Naive thymus-derived CD4-positive, alpha-beta T cell (primary cell): ENCODE data around the gene ACTR1B. TPM values are rescaled to one million over a fixed set of nuclear protein-coding genes. Genes with fewer than 3 reads are reported as not detected.
A peak's percentile ranks its signal among the peaks of the same experiment; 100 is the strongest.
"Not testable (repeated sequence)": the region's sequence is repeated elsewhere in the genome, so short reads cannot be mapped to it uniquely, and the experiment has no call there.

Experiments
- ATAC-seq: fragments of 150-1000 bp; cut with Tn5 transposase; 2 replicates; pipeline ENCODE4 v1.10.0; 2021; ENCODE audit warnings: mild to moderate bottlenecking, moderate library complexity
- CTCF ChIA-PET: fragments of 350-600 bp; sonication (Branson Sonifier 250); formaldehyde crosslinking; loops from one replicate; lab custom pipeline; 2021; ENCODE audit warnings: antibody characterized with exemption; lab: Charles Lee
- POLR2A ChIA-PET: fragments of 350-600 bp; sonication (Branson Sonifier 250); formaldehyde crosslinking; loops from one replicate; lab custom pipeline; 2021; ENCODE audit warnings: antibody characterized with exemption, inconsistent platforms; lab: Charles Lee
- DNase-seq, 9 donors: peaks; one replicate each; pipeline versions ENCODE4 v3.0.0 to v3.0.0-alpha.2; 2020 to 2022; ENCODE audit warnings: mixed read lengths in 1 of 9
- H3K27ac ChIP-seq: one replicate; pipeline ENCODE4 v1.7.0; 2013; ENCODE audit warnings: mild to moderate bottlenecking, low read depth, low read length, moderate library complexity
- H3K27me3 ChIP-seq, 2 donors: one replicate each; pipeline ENCODE4 v1.7.0; 2013; ENCODE audit warnings: low read length in 2 of 2, mild to moderate bottlenecking in 2 of 2, moderate library complexity in 2 of 2; ENCODE audit not compliant: control insufficient read depth in 2 of 2, insufficient read depth in 2 of 2
- H3K36me3 ChIP-seq, 3 experiments: 1 replicate in 2 of 3; 2 replicates in 1 of 3; pipeline ENCODE4 v1.7.0; 2013; ENCODE audit warnings: low read length in 3 of 3, mild to moderate bottlenecking in 3 of 3, moderate library complexity in 1 of 3; ENCODE audit not compliant: insufficient read depth in 3 of 3, control insufficient read depth in 2 of 3
- H3K4me1 ChIP-seq, 2 donors: one replicate each; pipeline ENCODE4 v1.7.0; 2013; ENCODE audit warnings: low read length in 2 of 2, mild to moderate bottlenecking in 2 of 2, moderate library complexity in 1 of 2; ENCODE audit not compliant: control insufficient read depth in 2 of 2, insufficient read depth in 2 of 2
- H3K4me3 ChIP-seq: 2 replicates; pipeline ENCODE4 v1.7.0; 2013; ENCODE audit warnings: mild to moderate bottlenecking, low read length
- H3K9me3 ChIP-seq, 3 experiments: 1 replicate in 2 of 3; 2 replicates in 1 of 3; pipeline ENCODE4 v1.7.0; 2013; ENCODE audit warnings: low read length in 3 of 3; ENCODE audit not compliant: control insufficient read depth in 2 of 3
- H3K27ac Mint-ChIP-seq, 9 donors: one replicate each; pipeline ENCODE4 v1.8.0; 2020 to 2022; ENCODE audit warnings: mixed read lengths in 9 of 9, mild to moderate bottlenecking in 8 of 9, moderate library complexity in 5 of 9, inconsistent platforms in 2 of 9
- H3K27me3 Mint-ChIP-seq, 5 donors: one replicate each; pipeline ENCODE4 v1.8.0; 2021 to 2022; ENCODE audit warnings: mixed read lengths in 5 of 5, mild to moderate bottlenecking in 1 of 5
- H3K36me3 Mint-ChIP-seq, 5 donors: one replicate each; pipeline ENCODE4 v1.8.0; 2020 to 2022; ENCODE audit warnings: mixed read lengths in 5 of 5, mild to moderate bottlenecking in 3 of 5, inconsistent platforms in 1 of 5
- H3K4me1 Mint-ChIP-seq, 7 donors: one replicate each; pipeline ENCODE4 v1.8.0; 2020 to 2022; ENCODE audit warnings: mixed read lengths in 7 of 7, mild to moderate bottlenecking in 3 of 7, inconsistent platforms in 1 of 7
- H3K4me3 Mint-ChIP-seq, 10 donors: one replicate each; pipeline ENCODE4 v1.8.0; 2020 to 2022; ENCODE audit warnings: mild to moderate bottlenecking in 10 of 10, mixed read lengths in 10 of 10, moderate library complexity in 6 of 10, inconsistent platforms in 2 of 10
- H3K9me3 Mint-ChIP-seq, 11 donors: one replicate each; pipeline ENCODE4 v1.8.0; 2020 to 2022; ENCODE audit warnings: mixed read lengths in 11 of 11, mild to moderate bottlenecking in 4 of 11, inconsistent platforms in 1 of 11, moderate library complexity in 1 of 11
- intact Hi-C, 2 donors: fragments of 100-400 bp; cut with micrococcal nuclease; formaldehyde crosslinking; loops; one replicate each; pipeline ENCODE4 v1.15.1; 2023
- polyA plus RNA-seq, 2 donors: library from polyadenylated mRNA; unstranded; fragments of 300-500 nt; fragmentation: Illumina TruSeq; gene quantifications; one replicate each; pipeline ENCODE4 v1.2.3, GENCODE V29; 2021
- total RNA-seq, 6 experiments: library from RNA in 5 of 6; stranded (reverse) in 5 of 6; gene quantifications; 1 replicate in 5 of 6; 2 replicates in 1 of 6; pipeline ENCODE4 v1.2.3 and lab custom pipeline; 2021 to 2026

The ACTR1B gene
- total and polyA plus RNA-seq, 7 experiments from 2014 or later = 13.2 to 95.5 (median 89.1) TPM

- H3K9me3 Mint-ChIP-seq = no peaks in the 10 kb centered on the region
- H3K27ac Mint-ChIP-seq = peak overlapping the region in 2 of 9 donors; percentile 30 to 46
- ATAC-seq = peak; percentile 95
- H3K27ac ChIP-seq = no peak overlapping the region
- POLR2A ChIA-PET = interaction anchor here (1.0 to 3.0 kb wide), 6 partner anchors 17 to 107 kb away, joined by 3 to 29 read pairs (median 6); partner anchors contain the start of genes ANKRD36B, COX5B and ZAP70
- H3K27me3 Mint-ChIP-seq = peaks cover 0 to 6% (median 0%) of the 10 kb centered on the region in 5 donors
- H3K4me1 ChIP-seq = no peaks in the 10 kb centered on the region
- H3K4me3 Mint-ChIP-seq = peak overlapping the region in 4 of 10 donors; percentile 19 to 59 (median 23)
- H3K9me3 ChIP-seq = no peaks in the 10 kb centered on the region
- CTCF ChIA-PET = interaction anchor here (0.7 to 5.6 kb wide), 18 partner anchors 9 to 109 kb away, joined by 3 to 72 read pairs (median 4); partner anchors contain the start of genes ACTR1B, ANKRD36B, COX5B and ZAP70
- intact Hi-C loops = loop anchor here (1.0 to 2.0 kb wide), 4 partner anchors 15 to 107 kb away; partner anchors contain the start of genes ACTR1B (in 2 of the 2) and ZAP70 (in 1 of the 2)
- no peaks in the 10 kb centered on the region for H3K36me3 ChIP-seq
- no peaks in the 10 kb centered on the region for H3K36me3 Mint-ChIP-seq
- no peak overlapping the region for H3K4me3 ChIP-seq
- H3K4me1 Mint-ChIP-seq = peaks cover 4 to 16% (median 13%) of the 10 kb centered on the region in 7 donors
- DNase-seq = peak; percentile 78 to 94 (median 87)
- H3K27me3 ChIP-seq = no peaks in the 10 kb centered on the region
Measured at GRCh38 chr2:97697252-97698235, 33.7 kb upstream of the ACTR1B start.

- no peaks in the 10 kb centered on the region for H3K9me3 Mint-ChIP-seq
- CTCF ChIA-PET = interaction anchor here (0.6 to 5.6 kb wide), 5 partner anchors 31 to 115 kb away, joined by 3 to 72 read pairs (median 6); partner anchors contain the start of genes ACTR1B and ANKRD36B
- POLR2A ChIA-PET = interaction anchor here (0.8 to 3.0 kb wide), 3 partner anchors 32 to 105 kb away, joined by 3 to 29 read pairs (median 14); partner anchors contain the start of genes ACTR1B, ANKRD36B and COX5B
- peaks cover 0 to 6% (median 0%) of the 10 kb centered on the region in 5 donors for H3K27me3 Mint-ChIP-seq
- peaks cover 4 to 16% (median 13%) of the 10 kb centered on the region in 7 donors for H3K4me1 Mint-ChIP-seq
- ATAC-seq = no peak
- Histone ChIP-seq H3K27ac (no peak overlapping the region), H3K9me3 (no peaks in the 10 kb centered on the region), H3K4me1 (no peaks in the 10 kb centered on the region), H3K36me3 (no peaks in the 10 kb centered on the region), H3K27me3 (no peaks in the 10 kb centered on the region), H3K4me3 (no peak overlapping the region)
- intact Hi-C loops = loop anchor here in 1 of 2 donors (2.0 kb wide), 1 partner anchor 17 kb away; the partner anchor contains the start of gene ZAP70
- peak in 1 of 9 donors; percentile 3 for DNase-seq
- no peaks in the 10 kb centered on the region for H3K36me3 Mint-ChIP-seq
- H3K4me3 Mint-ChIP-seq = no peak overlapping the region
- H3K27ac Mint-ChIP-seq = no peak overlapping the region
Measured at GRCh38 chr2:97695744-97696143, 31.9 kb upstream of the ACTR1B start.

- H3K4me3 Mint-ChIP-seq = no peak overlapping the region
Measured at GRCh38 chr2:97693476-97693875, 29.6 kb upstream of the ACTR1B start.

DNA sequence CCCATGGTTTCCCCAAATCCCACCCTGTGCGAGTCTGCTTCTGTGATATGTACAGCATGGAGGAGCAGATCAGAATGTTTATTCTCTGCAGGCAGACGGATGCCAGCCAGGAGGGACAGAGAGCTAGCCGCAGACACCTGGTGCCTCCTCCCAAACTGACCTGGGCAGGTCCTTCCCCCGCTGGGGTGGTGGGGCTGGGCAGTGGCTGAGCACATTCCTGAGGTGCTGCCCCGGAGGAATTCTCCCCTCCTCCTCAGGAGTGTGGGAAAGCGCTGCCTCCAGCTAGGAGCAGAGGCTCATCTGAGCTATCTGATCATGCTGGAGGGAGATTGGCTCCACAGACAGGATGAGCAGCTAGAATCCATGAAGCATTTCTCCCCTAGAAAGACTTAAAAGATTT lies 27.3 kb upstream of the ACTR1B start:
- intact Hi-C loops = no loop called here

More at GRCh38 chr2:97693476-97693875, 29.6 kb upstream of the ACTR1B start:
- no peaks in the 10 kb centered on the region for H3K27me3 Mint-ChIP-seq
- ATAC-seq = no peak
- Histone ChIP-seq H3K4me1 (no peaks in the 10 kb centered on the region), H3K4me3 (no peak overlapping the region), H3K9me3 (no peaks in the 10 kb centered on the region), H3K36me3 (no peaks in the 10 kb centered on the region), H3K27ac (no peak overlapping the region), H3K27me3 (no peaks in the 10 kb centered on the region)
- no peaks in the 10 kb centered on the region for H3K9me3 Mint-ChIP-seq
- no peak overlapping the region for H3K27ac Mint-ChIP-seq
- H3K36me3 Mint-ChIP-seq = no peaks in the 10 kb centered on the region
- peak in 1 of 9 donors; percentile 11 for DNase-seq
- CTCF ChIA-PET = no interaction called here
- H3K4me1 Mint-ChIP-seq = peaks cover 4 to 13% (median 5%) of the 10 kb centered on the region in 7 donors
- POLR2A ChIA-PET = no interaction called here
- intact Hi-C loops = no loop called here

DNA sequence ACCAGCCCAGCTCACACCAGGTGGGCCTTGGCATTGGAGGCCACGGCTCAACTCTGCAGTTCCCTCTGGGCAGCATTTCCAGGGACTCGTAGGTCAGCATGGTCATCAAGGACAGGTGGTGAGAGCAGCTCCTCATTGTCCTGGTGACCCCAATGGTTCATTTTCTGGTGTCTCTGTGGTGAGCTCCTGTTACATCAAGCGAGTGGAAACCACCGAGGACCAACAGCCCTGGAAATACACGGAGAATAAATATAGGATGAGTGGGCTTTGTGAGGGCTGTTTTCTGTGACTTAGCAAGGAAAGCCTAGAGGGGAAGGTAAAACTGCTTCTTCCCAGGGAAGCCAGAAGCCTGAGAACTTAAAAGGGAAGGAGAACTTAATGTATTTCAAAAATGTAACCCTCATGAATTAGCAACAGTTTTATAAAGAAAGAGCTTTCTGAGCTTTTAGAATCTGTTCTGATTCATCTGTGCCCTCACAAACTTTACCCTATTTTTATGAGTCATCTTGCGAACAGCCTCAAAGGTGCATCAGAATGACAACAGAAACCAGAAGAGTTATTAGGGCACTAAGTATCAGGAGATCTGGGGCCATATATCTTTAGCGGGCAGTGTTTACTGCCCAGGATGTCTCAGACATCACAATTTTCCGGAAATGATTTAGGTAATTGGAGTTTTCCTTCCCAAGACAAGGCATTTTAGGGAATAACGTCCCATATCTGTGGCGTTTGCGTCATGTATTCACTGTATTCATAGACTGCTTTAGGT lies 24.4 kb upstream of the ACTR1B start:
- Histone ChIP-seq H3K9me3 (no peaks in the 10 kb centered on the region), H3K4me1 (no peaks in the 10 kb centered on the region), H3K27ac (no peak overlapping the region), H3K36me3 (no peaks in the 10 kb centered on the region), H3K27me3 (no peaks in the 10 kb centered on the region), H3K4me3 (no peak overlapping the region)
- ATAC-seq = no peak
- intact Hi-C loops = loop anchor here in 1 of 2 donors (10.0 kb wide), 1 partner anchor 587 kb away; no protein-coding TSS in a partner anchor
- H3K36me3 Mint-ChIP-seq = no peaks in the 10 kb centered on the region
- H3K27ac Mint-ChIP-seq = peak overlapping the region in 1 of 9 donors; percentile 55
- H3K27me3 Mint-ChIP-seq = peaks cover 0 to 2% (median 0%) of the 10 kb centered on the region in 5 donors
- no peak overlapping the region for H3K4me3 Mint-ChIP-seq
- no peaks in the 10 kb centered on the region for H3K9me3 Mint-ChIP-seq
- POLR2A ChIA-PET = no interaction called here
- peak in 1 of 9 donors; percentile 17 for DNase-seq
- H3K4me1 Mint-ChIP-seq = peaks cover 0 to 16% (median 0%) of the 10 kb centered on the region in 7 donors
- CTCF ChIA-PET = no interaction called here

More for the DNA sequence above, 27.3 kb upstream of the ACTR1B start:
- H3K4me3 ChIP-seq = no peak overlapping the region
- no peak overlapping the region for H3K27ac Mint-ChIP-seq
- no peaks in the 10 kb centered on the region for H3K36me3 ChIP-seq
- peaks cover 0 to 16% (median 0%) of the 10 kb centered on the region in 7 donors for H3K4me1 Mint-ChIP-seq
- H3K27me3 ChIP-seq = no peaks in the 10 kb centered on the region
- H3K36me3 Mint-ChIP-seq = no peaks in the 10 kb centered on the region
- H3K4me3 Mint-ChIP-seq = no peak overlapping the region
- no peak for ATAC-seq
- POLR2A ChIA-PET = no interaction called here
- no peak overlapping the region for H3K27ac ChIP-seq
- H3K4me1 ChIP-seq = no peaks in the 10 kb centered on the region
- no peaks in the 10 kb centered on the region for H3K9me3 ChIP-seq
- CTCF ChIA-PET = interaction anchor here (0.7 to 1.5 kb wide), 3 partner anchors 9 to 101 kb away, joined by 3 to 5 read pairs (median 4); no protein-coding TSS in a partner anchor
- DNase-seq = peak in 1 of 9 donors; percentile 16
- no peaks in the 10 kb centered on the region for H3K27me3 Mint-ChIP-seq
- H3K9me3 Mint-ChIP-seq = no peaks in the 10 kb centered on the region

- DNase-seq = peak in 1 of 9 donors; percentile 19
- H3K4me1 ChIP-seq, POLR2A ChIA-PET: not testable (repeated sequence)
Measured at GRCh38 chr2:97687235-97687634, 23.4 kb upstream of the ACTR1B start.

More at GRCh38 chr2:97687235-97687634, 23.4 kb upstream of the ACTR1B start:
- not testable (repeated sequence) for H3K27me3 Mint-ChIP-seq, H3K4me3 Mint-ChIP-seq, H3K9me3 Mint-ChIP-seq, H3K36me3 Mint-ChIP-seq, H3K27me3 ChIP-seq, H3K4me3 ChIP-seq, H3K36me3 ChIP-seq, H3K27ac ChIP-seq, H3K9me3 ChIP-seq, ATAC-seq, H3K27ac Mint-ChIP-seq
- H3K4me1 Mint-ChIP-seq = peaks cover 0 to 16% (median 0%) of the 10 kb centered on the region in 7 donors
- intact Hi-C loops = loop anchor here in 1 of 2 donors (10.0 kb wide), 1 partner anchor 588 kb away; no protein-coding TSS in a partner anchor
- CTCF ChIA-PET = interaction anchor here (0.6 kb wide), 1 partner anchor 140 kb away, joined by 3 read pairs; no protein-coding TSS in a partner anchor
